GM21528 (cell line): ENCODE results near the gene FHL2.
"Not testable (repeated sequence)": the region's sequence is repeated elsewhere in the genome, so short reads cannot be mapped to it uniquely, and the experiment has no call there.

Source experiments
- ATAC-seq: cut with Tn5 transposase; IDR thresholded peaks from one replicate; pipeline ENCODE4 v1.9.1; 2021; ENCODE audit warnings: mild to moderate bottlenecking, moderate library complexity; ENCODE audit not compliant: unreplicated experiment, low FRiP score

Gene FHL2

GRCh38 chr2:105361102-105361889 lies 37.6 kb downstream of the FHL2 start:
- ATAC-seq: no peak

GRCh38 chr2:105358593-105358992 lies 40.3 kb downstream of the FHL2 start:
- ATAC-seq: no peak

GRCh38 chr2:105357122-105357521 lies 41.7 kb downstream of the FHL2 start:
- ATAC-seq: no peak

- ATAC-seq: no peak
Observed at GRCh38 chr2:105344704-105345345, 54.0 kb downstream of the FHL2 start.

GRCh38 chr2:105339414-105339813 lies 59.4 kb downstream of the FHL2 start:
- no peak for ATAC-seq

- peak; percentile 32 for ATAC-seq
Observed at GRCh38 chr2:105338020-105338385, 60.8 kb downstream of the FHL2 start.

GRCh38 chr2:105337122-105338019 lies 61.5 kb downstream of the FHL2 start, which contains the start of gene C2orf49:
Gene C2orf49 (plus strand): TSS chr2:105337540. CDS start chr2:105337588, 48 bp downstream.
- peak; percentile 92 for ATAC-seq

GRCh38 chr2:105336786-105337121 lies 62.1 kb downstream of the FHL2 start:
- no peak for ATAC-seq

- ATAC-seq: no peak
Observed at GRCh38 chr2:105335469-105335868, 63.4 kb downstream of the FHL2 start.

GRCh38 chr2:105334211-105334610 lies 64.6 kb downstream of the FHL2 start:
- no peak for ATAC-seq

- no peak for ATAC-seq
Observed at GRCh38 chr2:105330681-105331375, 68.0 kb downstream of the FHL2 start.

GRCh38 chr2:105329561-105330495 lies 69.0 kb downstream of the FHL2 start, which contains the start of gene TGFBRAP1:
Gene TGFBRAP1 (minus strand): TSS chr2:105329735. CDS start chr2:105308301, 21,434 bp downstream.
- peak; percentile 75 for ATAC-seq

- ATAC-seq: peak; percentile 28
Observed at GRCh38 chr2:105329197-105329554, 69.7 kb downstream of the FHL2 start.

- no peak for ATAC-seq
Observed at GRCh38 chr2:105328281-105329196, 70.3 kb downstream of the FHL2 start.

GRCh38 chr2:105327690-105328089 lies 71.2 kb downstream of the FHL2 start:
- no peak for ATAC-seq

- not testable (repeated sequence) for ATAC-seq
Observed at GRCh38 chr2:105327271-105327670, 71.6 kb downstream of the FHL2 start.

- no peak for ATAC-seq
Observed at GRCh38 chr2:105325389-105325963, 73.4 kb downstream of the FHL2 start.

- no peak for ATAC-seq
Observed at GRCh38 chr2:105324732-105325131, 74.1 kb downstream of the FHL2 start.
